Small intestine (tissue), 7 donors: ENCODE measurements around the gene CEP72. TPM values are rescaled to one million over a fixed set of nuclear protein-coding genes. Genes with fewer than 3 reads are reported as not detected.

Experiments used
- DNase-seq, 2 donors: peaks; one replicate each; pipeline versions ENCODE4 v3.0.0 to v3.0.0-alpha.2; 2013
- FAIRE-seq: peaks from 2 replicates; lab custom pipeline; 2012; peaks lifted over from hg19 to GRCh38; lab: Jason Lieb, UNC
- H3K27ac ChIP-seq, 3 donors: one replicate each; pipeline ENCODE4 v1.5.1; 2013; ENCODE audit warnings: low read length in 2 of 3, mild to moderate bottlenecking in 2 of 3, control low read depth in 1 of 3, inconsistent platforms in 1 of 3, low read depth in 1 of 3, moderate library complexity in 1 of 3
- H3K27me3 ChIP-seq, 3 donors: one replicate each; pipeline ENCODE4 v1.6.1; 2013; ENCODE audit warnings: low read length in 3 of 3, inconsistent platforms in 1 of 3; ENCODE audit not compliant: control insufficient read depth in 3 of 3, insufficient read depth in 3 of 3
- H3K36me3 ChIP-seq, 3 donors: one replicate each; pipeline ENCODE4 v1.6.1; 2013; ENCODE audit warnings: low read length in 3 of 3, inconsistent platforms in 1 of 3, low read depth in 1 of 3, mild to moderate bottlenecking in 1 of 3, moderate library complexity in 1 of 3; ENCODE audit not compliant: control insufficient read depth in 3 of 3, insufficient read depth in 2 of 3
- H3K4me1 ChIP-seq, 3 donors: one replicate each; pipeline ENCODE4 v1.6.1; 2013; ENCODE audit warnings: low read length in 2 of 3, inconsistent platforms in 1 of 3, low read depth in 1 of 3, mild to moderate bottlenecking in 1 of 3, moderate library complexity in 1 of 3; ENCODE audit not compliant: control insufficient read depth in 3 of 3, insufficient read depth in 2 of 3
- H3K4me3 ChIP-seq, 3 donors: one replicate each; pipeline ENCODE4 v1.5.1; 2013; ENCODE audit warnings: low read length in 3 of 3, control low read depth in 1 of 3, inconsistent platforms in 1 of 3, low read depth in 1 of 3, mild to moderate bottlenecking in 1 of 3, moderate library complexity in 1 of 3
- H3K9me3 ChIP-seq, 2 donors: one replicate each; pipeline ENCODE4 v1.6.1; 2013; ENCODE audit warnings: low read depth in 1 of 2, low read length in 1 of 2; ENCODE audit not compliant: control insufficient read depth in 2 of 2, insufficient read depth in 1 of 2
- WGBS, 3 donors: extraction: QIAGEN DNeasy Blood & Tissue Kit; methylation state at CpG; one replicate each; pipeline ENCODE4 v1.1.7; 2013; 5-methylcytosine and 5-hydroxymethylcytosine counted together
- polyA plus RNA-seq, 4 donors: library from polyadenylated mRNA; stranded (reverse) in 3 of 4; unstranded in 1 of 4; fragments of 200-250 nt in 3 of 4; fragments of 120-200 nt in 1 of 4; gene quantifications; one replicate each; pipeline versions ENCODE4 v1.2.1 to v1.2.3, GENCODE V29; 2013
- donor health status: healthy with polysubstance abuse.
- donor health status: control.
- donor health status: control.
- donor health status: Bipolar disorder and iron deficiency.
- donor health status: healthy.

CEP72 gene
- polyA plus RNA-seq, 4 donors: 0.54 to 9.6 (median 4.9) TPM

DNA sequence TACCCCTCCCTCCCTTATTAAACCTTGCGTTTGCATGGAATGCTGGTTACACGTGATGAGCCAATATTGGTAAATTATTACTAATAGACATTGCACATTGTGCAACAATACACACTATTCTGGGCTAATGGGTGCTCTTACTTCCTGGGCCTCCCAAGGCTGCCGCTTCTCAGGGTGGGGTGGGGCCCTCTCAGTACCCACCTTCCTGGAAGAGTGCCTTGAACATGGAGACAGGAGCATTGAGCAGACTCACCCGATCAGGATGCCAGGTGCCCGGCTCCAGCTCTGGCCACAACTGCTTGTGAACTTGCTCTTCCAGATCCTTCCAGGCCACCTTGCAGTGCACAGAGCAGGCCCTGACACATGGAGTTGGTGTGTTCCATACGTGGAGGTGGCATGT is 24.7 kb upstream of the CEP72 start:
- Histone ChIP-seq H3K9me3 (peaks cover 0 to 21% of the 10 kb centered on the region in 2 donors), H3K27ac (peak overlapping the region in 1 of 3 donors; percentile 26), H3K4me1 (peaks cover 0 to 30% (median 0%) of the 10 kb centered on the region in 3 donors), H3K27me3 (peaks cover 0 to 3% (median 0%) of the 10 kb centered on the region in 3 donors), H3K4me3 (no peak overlapping the region), H3K36me3 (no peaks in the 10 kb centered on the region)
- 20 to 64% (median 25%) methylated on average over 6 of the region's 6 CpGs for WGBS, 3 donors
- DNase-seq: peak; percentile 49 to 70
- no peak for FAIRE-seq

DNA sequence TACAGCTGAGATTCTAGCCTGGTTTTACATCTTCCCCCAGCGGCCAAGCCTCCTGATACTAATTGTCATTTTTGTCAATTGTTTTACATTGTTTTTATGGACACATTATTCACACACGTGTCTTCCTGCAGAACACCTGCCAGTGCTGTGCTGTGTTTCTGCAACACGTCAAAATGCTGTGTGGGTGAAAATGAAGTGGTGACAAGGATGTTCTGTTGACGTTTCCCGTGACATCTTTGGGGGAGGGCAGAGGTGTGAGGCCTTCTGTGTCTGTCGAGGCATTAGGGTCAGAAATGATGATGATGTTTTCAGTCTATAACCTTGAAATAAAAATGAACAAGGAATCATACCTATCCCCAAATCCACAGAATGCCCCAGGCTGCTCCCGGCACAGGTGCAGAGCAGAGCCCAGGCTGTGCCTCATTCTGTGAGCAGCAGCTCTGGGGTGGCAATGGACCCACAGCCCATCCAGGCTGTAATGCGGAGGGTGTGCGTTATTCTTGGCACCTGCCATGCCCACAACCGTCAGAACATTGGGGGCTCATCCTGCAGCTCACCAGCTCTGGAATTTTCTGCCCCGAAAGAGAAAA is 23.6 kb upstream of the CEP72 start:
- WGBS, 3 donors: 79 to 87% (median 79%) methylated on average over 11 of the region's 11 CpGs
- Histone ChIP-seq H3K27ac (no peak overlapping the region), H3K27me3 (peaks cover 0 to 6% (median 0%) of the 10 kb centered on the region in 3 donors), H3K9me3 (peaks cover 0 to 21% of the 10 kb centered on the region in 2 donors), H3K36me3 (no peaks in the 10 kb centered on the region), H3K4me3 (no peak overlapping the region), H3K4me1 (peaks cover 0 to 37% (median 0%) of the 10 kb centered on the region in 3 donors)
- no peak for FAIRE-seq
- DNase-seq: no peak

DNA sequence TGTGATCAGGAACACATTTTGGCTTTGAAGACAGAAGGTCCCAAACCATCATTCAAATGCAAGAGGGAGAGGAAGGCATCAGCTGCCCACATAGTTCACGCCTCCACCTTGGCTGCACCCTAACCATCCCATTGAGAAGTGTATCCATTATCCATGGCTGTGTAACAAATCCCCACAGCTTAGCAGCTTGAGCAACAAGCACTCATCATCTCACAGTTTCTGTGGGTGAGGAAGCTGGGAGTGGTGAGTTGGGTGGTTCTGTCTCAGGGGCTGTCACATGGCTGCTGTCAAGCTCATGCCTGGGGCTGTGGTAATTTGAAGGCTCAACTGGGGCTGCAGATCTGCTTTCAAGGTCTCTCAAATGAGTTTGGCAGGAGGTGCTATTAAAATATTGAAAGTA is 23.0 kb upstream of the CEP72 start:
- H3K27ac ChIP-seq: no peak overlapping the region
- FAIRE-seq: no peak
- peaks cover 0 to 42% (median 0%) of the 10 kb centered on the region in 3 donors for H3K4me1 ChIP-seq
- DNase-seq: no peak
- H3K4me3 ChIP-seq: no peak overlapping the region
- WGBS, 3 donors: 84 to 92% (median 89%) methylated on average over 1 of the region's 1 CpG
- no peaks in the 10 kb centered on the region for H3K36me3 ChIP-seq
- H3K27me3 ChIP-seq: peaks cover 0 to 7% (median 0%) of the 10 kb centered on the region in 3 donors
- H3K9me3 ChIP-seq: peaks cover 0 to 21% of the 10 kb centered on the region in 2 donors

DNA sequence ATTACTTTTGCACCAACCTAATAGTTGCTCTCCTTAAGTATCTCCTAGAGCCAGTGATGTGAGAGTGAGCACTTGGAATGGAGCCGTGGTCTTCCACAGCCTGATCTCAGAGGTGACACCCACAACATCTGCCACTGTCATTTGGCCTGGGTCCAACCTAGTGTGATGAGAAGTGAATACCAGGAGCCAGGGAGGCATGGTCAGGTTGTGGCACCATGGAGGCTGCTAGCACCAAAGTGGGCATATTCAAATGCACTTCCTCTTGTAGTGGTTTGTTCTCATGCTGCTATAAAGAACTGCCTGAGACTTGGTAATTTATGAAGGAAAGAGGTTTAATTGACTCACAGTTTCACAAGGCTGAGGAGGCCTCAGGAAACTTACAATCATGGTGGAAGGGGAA is 22.6 kb upstream of the CEP72 start:
- Histone ChIP-seq H3K9me3 (peaks cover 0 to 21% of the 10 kb centered on the region in 2 donors), H3K4me3 (no peak overlapping the region), H3K27ac (no peak overlapping the region), H3K27me3 (peaks cover 0 to 7% (median 0%) of the 10 kb centered on the region in 3 donors), H3K36me3 (no peaks in the 10 kb centered on the region), H3K4me1 (peaks cover 0 to 44% (median 0%) of the 10 kb centered on the region in 3 donors)
- 55 to 81% (median 74%) methylated on average over 1 of the region's 1 CpG for WGBS, 3 donors
- no peak for FAIRE-seq
- no peak for DNase-seq

DNA sequence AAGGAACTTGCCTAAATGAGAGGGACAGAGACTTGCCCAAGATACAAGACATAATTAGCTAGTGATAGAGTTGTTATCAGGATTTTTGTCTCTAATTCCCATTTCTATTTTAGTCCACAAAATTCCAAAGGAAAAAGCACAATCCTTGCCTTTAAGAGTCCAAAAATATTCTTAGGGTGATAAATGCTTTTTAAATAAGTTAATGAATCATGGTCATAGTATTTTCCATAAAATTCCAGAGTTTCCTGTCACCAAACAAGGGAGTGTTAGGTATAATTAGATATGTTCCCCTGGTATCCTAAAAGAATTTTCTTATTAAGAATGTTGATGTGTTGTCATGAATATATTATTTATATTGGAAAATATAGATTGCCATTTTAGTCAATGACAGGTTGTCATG is 21.8 kb upstream of the CEP72 start:
- peaks cover 0 to 21% of the 10 kb centered on the region in 2 donors for H3K9me3 ChIP-seq
- FAIRE-seq (no peak), DNase-seq (no peak)
- H3K27ac ChIP-seq: no peak overlapping the region
- peaks cover 0 to 7% (median 0%) of the 10 kb centered on the region in 3 donors for H3K27me3 ChIP-seq
- peaks cover 0 to 49% (median 0%) of the 10 kb centered on the region in 3 donors for H3K4me1 ChIP-seq
- no peak overlapping the region for H3K4me3 ChIP-seq
- no peaks in the 10 kb centered on the region for H3K36me3 ChIP-seq

DNA sequence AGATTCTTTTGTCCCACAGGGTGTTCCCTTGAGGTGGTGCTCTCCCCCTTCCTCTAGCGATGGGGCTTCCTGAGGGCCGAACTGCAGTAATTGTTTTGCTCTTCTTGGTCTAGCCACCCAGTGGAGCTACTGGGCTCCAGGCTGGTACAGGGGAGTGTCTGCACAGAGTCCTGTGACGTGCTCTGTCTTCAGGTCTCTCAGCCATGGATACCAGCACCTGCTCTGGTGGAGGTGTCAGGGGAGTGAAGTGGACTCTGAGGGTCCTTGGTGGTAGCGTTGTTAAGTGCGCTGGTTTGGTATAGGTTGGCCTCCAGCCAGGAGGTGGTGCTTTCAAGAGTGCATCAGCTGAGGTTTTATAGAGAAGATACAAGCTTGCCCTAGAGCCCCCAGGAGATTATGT is 20.4 kb upstream of the CEP72 start:
- Histone ChIP-seq H3K27ac (no peak overlapping the region), H3K27me3 (peaks cover 0 to 7% (median 0%) of the 10 kb centered on the region in 3 donors), H3K4me1 (peaks cover 0 to 50% (median 0%) of the 10 kb centered on the region in 3 donors), H3K9me3 (peaks cover 0 to 21% of the 10 kb centered on the region in 2 donors), H3K36me3 (no peaks in the 10 kb centered on the region), H3K4me3 (no peak overlapping the region)
- 81 to 87% (median 82%) methylated on average over 5 of the region's 5 CpGs for WGBS, 3 donors
- no peak for FAIRE-seq
- DNase-seq: no peak

DNA sequence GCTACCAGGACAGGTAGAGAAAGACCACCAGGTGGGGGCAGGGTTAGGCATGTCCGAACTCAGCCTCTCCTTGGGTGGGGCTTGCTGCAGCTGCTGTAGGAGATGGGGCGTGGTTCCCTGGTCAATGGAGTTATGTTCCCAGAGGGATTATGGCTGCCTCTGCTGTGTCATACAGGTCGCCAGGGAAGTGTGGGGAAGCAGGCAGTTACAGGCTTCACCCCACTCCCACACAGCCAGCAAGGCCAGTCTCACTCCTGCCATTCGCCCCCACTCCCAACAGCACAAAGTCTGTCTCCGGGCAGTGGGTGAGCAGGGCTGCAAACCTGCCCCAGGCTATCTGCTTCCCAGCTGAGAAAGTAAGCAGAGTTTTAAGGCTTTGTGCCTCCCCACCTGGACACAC is 20.0 kb upstream of the CEP72 start:
- Histone ChIP-seq H3K9me3 (peaks cover 0 to 21% of the 10 kb centered on the region in 2 donors), H3K27ac (no peak overlapping the region), H3K4me3 (no peak overlapping the region), H3K4me1 (peaks cover 0 to 48% (median 0%) of the 10 kb centered on the region in 3 donors), H3K27me3 (peaks cover 0 to 7% (median 0%) of the 10 kb centered on the region in 3 donors), H3K36me3 (no peaks in the 10 kb centered on the region)
- no peak for FAIRE-seq
- WGBS, 3 donors: 31 to 60% (median 49%) methylated on average over 5 of the region's 5 CpGs
- DNase-seq: peak; percentile 21 to 44

DNA sequence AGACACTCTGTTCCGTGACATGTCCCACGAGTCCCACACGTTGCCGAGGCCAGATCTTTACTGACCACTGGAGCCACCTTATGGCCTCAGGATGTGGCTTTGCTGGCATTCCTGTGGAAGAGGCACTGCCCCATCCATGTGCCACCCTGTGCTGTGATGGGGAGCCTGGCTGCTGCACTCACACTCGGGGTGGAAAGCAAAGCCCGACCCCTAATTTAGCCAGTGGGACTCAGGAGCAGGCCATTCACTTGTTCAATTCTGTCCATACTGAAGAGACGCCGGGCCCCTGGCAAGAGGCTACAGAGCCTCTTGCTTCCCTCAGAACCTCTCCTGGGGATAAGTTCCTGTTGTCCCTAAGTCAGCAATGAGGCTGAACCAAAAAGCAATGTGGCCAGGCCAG is 18.6 kb upstream of the CEP72 start:
- H3K27me3 ChIP-seq: peaks cover 0 to 7% (median 0%) of the 10 kb centered on the region in 3 donors
- H3K36me3 ChIP-seq: no peaks in the 10 kb centered on the region
- H3K4me1 ChIP-seq: peaks cover 0 to 46% (median 0%) of the 10 kb centered on the region in 3 donors
- peaks cover 0 to 21% of the 10 kb centered on the region in 2 donors for H3K9me3 ChIP-seq
- no peak for DNase-seq
- no peak overlapping the region for H3K4me3 ChIP-seq
- no peak for FAIRE-seq
- H3K27ac ChIP-seq: no peak overlapping the region
- 80 to 93% (median 82%) methylated on average over 8 of the region's 8 CpGs for WGBS, 3 donors
